Loucy (cell line): Measurements from ENCODE around the gene HID1.

Source experiments
- EZH2phosphoT487 ChIP-seq: fragments of 200-600 bp; IDR thresholded peaks from 2 replicates; pipeline ENCODE4 v1.6.1; 2018; ENCODE audit warnings: antibody characterized with exemption, mild to moderate bottlenecking, moderate library complexity, borderline replicate concordance
- TF ChIP-seq, protein P1 (sequence below): fragments of 200-600 bp; sonication (generic); conservative IDR thresholded peaks from 2 replicates; pipeline ENCODE4 v1.5.1; 2014; ENCODE audit warnings: mild to moderate bottlenecking, antibody characterized with exemption, low read length

GRCh38 chr17:74994440-74994839 lies 21.9 kb upstream of the HID1 start:
- TF ChIP-seq, protein P1, sequence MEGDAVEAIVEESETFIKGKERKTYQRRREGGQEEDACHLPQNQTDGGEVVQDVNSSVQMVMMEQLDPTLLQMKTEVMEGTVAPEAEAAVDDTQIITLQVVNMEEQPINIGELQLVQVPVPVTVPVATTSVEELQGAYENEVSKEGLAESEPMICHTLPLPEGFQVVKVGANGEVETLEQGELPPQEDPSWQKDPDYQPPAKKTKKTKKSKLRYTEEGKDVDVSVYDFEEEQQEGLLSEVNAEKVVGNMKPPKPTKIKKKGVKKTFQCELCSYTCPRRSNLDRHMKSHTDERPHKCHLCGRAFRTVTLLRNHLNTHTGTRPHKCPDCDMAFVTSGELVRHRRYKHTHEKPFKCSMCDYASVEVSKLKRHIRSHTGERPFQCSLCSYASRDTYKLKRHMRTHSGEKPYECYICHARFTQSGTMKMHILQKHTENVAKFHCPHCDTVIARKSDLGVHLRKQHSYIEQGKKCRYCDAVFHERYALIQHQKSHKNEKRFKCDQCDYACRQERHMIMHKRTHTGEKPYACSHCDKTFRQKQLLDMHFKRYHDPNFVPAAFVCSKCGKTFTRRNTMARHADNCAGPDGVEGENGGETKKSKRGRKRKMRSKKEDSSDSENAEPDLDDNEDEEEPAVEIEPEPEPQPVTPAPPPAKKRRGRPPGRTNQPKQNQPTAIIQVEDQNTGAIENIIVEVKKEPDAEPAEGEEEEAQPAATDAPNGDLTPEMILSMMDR = no peak
- no peak for TF ChIP-seq EZH2phosphoT487
